Stimulated activated memory B cell treated with anti-CD40 and anti-IgM and Interleukin-4, amounts not matched to agents 10 μg/mL and 1 μg/mL and 100 μg/mL, for 72 hours (primary cell): ENCODE results near the gene ATP6AP1.

ENCODE experiments used
- ATAC-seq: fragments of 150-1000 bp; cut with Tn5 transposase; 2 replicates; pipeline ENCODE4 v1.10.0; 2021
- H3K27ac Mint-ChIP-seq: one replicate; pipeline ENCODE4 v1.8.0; 2022; ENCODE audit warnings: mild to moderate bottlenecking, mixed read lengths
- H3K27me3 Mint-ChIP-seq: one replicate; pipeline ENCODE4 v1.8.0; 2022; ENCODE audit warnings: mixed read lengths
- H3K36me3 Mint-ChIP-seq: one replicate; pipeline ENCODE4 v1.8.0; 2022; ENCODE audit warnings: mixed read lengths
- H3K4me1 Mint-ChIP-seq: one replicate; pipeline ENCODE4 v1.8.0; 2022; ENCODE audit warnings: mixed read lengths
- H3K4me3 Mint-ChIP-seq: one replicate; pipeline ENCODE4 v1.8.0; 2022; ENCODE audit warnings: mild to moderate bottlenecking, moderate library complexity, mixed read lengths
- H3K9me3 Mint-ChIP-seq: one replicate; pipeline ENCODE4 v1.8.0; 2022; ENCODE audit warnings: mixed read lengths

Gene ATP6AP1

DNA sequence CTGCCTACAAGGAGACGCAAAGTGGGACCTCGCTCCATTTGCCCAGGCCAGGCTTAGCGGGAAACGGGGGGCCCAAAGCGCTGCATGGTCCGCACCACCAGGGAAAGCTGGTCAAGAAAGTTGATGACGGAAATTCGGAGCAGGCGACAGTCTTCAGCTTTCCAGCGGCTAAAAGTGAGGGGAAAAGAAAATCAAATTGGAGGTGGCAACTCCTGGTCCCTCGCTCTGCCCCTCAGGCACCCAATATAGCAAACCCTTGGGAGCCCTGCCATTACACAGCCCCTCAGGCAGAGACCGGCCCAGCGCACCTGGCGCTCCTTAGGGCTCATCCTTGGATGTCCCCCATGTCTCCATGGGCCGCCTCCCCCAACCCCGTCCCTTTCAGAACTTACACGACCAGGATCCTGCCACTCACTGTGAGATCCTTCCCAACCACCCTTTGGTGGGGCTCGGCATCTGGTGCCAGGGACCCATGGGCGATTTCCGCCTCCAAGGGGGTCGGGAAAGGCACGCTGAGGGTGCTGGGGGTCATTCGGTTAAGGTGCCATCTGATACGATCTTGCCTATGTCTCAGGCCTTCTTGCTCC is 49.5 kb downstream of the ATP6AP1 start:
- Mint-ChIP-seq H3K4me3 (peak overlapping the region; percentile 85), H3K27me3 (no peaks in the 10 kb centered on the region), H3K27ac (peak overlapping the region; percentile 95), H3K4me1 (peaks cover 22% of the 10 kb centered on the region), H3K36me3 (peaks cover 15% of the 10 kb centered on the region), H3K9me3 (no peaks in the 10 kb centered on the region)
- ATAC-seq = no peak

GRCh38 chrX:154478728-154479622 is 50.5 kb downstream of the ATP6AP1 start, which contains the start of gene LAGE3:
TSS of gene LAGE3 (minus strand) at chrX:154479281. CDS start at chrX:154478915, 366 bp downstream.
- Mint-ChIP-seq H3K36me3 (peaks cover 7% of the 10 kb centered on the region), H3K4me1 (peaks cover 29% of the 10 kb centered on the region), H3K4me3 (peak within 1 kb of the TSS; percentile 85), H3K27me3 (no peaks in the 10 kb centered on the region), H3K27ac (peak within 1 kb of the TSS; percentile 95), H3K9me3 (no peaks in the 10 kb centered on the region)
- ATAC-seq = peak; percentile 95

- H3K36me3 Mint-ChIP-seq = no peaks in the 10 kb centered on the region
- H3K9me3 Mint-ChIP-seq = no peaks in the 10 kb centered on the region
- no peak for ATAC-seq
- peaks cover 29% of the 10 kb centered on the region for H3K4me1 Mint-ChIP-seq
- H3K27me3 Mint-ChIP-seq = no peaks in the 10 kb centered on the region
- no peak overlapping the region for H3K4me3 Mint-ChIP-seq
- H3K27ac Mint-ChIP-seq = no peak overlapping the region
Observed at GRCh38 chrX:154481195-154481594, 52.7 kb downstream of the ATP6AP1 start.

DNA sequence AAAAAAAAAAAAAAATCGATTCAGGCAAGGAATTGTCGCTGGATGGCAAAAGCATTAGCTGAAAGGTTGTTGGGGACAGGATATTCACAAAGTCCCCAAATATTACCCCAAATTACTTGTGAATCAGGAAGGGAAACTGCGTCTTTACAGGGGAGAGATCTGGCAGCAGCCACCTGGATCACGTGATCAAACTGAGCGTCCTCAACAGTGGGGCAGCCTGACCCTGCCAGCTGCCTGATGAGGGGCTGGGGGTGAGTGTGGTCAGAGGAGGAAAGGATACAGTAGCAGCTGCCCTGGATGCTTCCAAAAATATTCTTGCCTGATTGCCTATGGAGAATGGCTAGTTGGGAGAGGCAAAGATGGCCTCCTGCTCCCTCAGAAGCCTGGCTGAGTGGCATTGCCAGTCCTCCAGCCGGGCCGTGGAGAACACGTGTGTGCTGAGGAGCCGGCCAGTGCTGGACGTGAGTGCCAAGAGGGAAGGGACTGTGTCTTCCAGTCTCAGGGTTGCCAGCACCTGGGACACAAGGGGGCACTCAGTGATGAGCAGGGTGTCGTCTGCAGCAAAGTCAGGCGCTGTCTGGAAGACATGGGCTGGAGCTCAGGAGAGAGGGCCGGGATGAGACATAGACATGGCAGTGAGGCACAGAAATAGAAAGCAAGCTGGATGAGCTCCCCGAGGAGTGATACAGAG is 53.6 kb downstream of the ATP6AP1 start:
- Mint-ChIP-seq H3K27me3 (no peaks in the 10 kb centered on the region), H3K4me1 (peaks cover 31% of the 10 kb centered on the region), H3K9me3 (no peaks in the 10 kb centered on the region), H3K27ac (peak overlapping the region; percentile 46), H3K36me3 (no peaks in the 10 kb centered on the region), H3K4me3 (no peak overlapping the region)
- no peak for ATAC-seq

DNA sequence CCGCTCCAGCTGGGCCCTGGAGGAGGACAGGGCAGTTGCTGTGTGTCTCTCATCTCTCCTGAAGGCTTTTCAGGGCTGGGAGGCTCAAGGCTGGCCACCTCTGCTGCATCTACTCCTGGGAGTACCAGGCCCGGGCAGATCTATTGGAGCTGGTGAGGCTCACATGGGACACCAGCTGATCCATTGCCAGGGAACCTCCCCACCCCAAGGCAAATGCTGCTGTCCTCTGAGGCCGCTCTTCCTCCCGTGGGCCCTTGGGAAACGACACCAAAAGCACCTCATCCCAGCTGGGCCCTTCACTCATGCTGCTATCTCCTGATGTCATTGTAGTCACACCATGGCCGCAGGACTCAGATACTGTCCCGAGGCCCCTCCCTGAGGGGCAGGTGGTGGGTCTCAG is 54.3 kb downstream of the ATP6AP1 start:
- H3K27ac Mint-ChIP-seq = no peak overlapping the region
- no peak overlapping the region for H3K4me3 Mint-ChIP-seq
- H3K27me3 Mint-ChIP-seq = no peaks in the 10 kb centered on the region
- H3K9me3 Mint-ChIP-seq = no peaks in the 10 kb centered on the region
- ATAC-seq = no peak
- peaks cover 36% of the 10 kb centered on the region for H3K4me1 Mint-ChIP-seq
- H3K36me3 Mint-ChIP-seq = peaks cover 3% of the 10 kb centered on the region

DNA sequence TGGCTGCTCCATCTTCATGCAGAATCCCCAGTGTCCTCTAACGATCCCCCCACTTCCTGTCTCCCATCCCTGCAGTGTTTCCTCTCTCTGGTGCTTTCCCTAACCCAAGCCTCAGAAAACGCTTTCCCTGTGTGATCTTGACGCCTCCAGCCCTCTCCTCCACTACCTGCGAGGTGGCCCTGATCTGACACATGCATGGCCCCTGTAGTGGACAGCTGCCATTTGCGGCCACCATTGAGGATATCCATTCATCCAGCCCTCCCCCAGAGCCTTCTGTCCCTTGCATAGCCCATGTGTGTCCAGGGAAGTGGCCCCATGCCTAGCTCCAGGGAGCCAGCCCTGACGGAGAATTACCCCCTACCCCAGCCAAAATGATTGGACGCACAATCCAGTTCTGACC is 54.8 kb downstream of the ATP6AP1 start:
- Mint-ChIP-seq H3K9me3 (no peaks in the 10 kb centered on the region), H3K36me3 (peaks cover 8% of the 10 kb centered on the region), H3K4me3 (peak overlapping the region; percentile 4), H3K27me3 (no peaks in the 10 kb centered on the region), H3K27ac (no peak overlapping the region), H3K4me1 (peaks cover 42% of the 10 kb centered on the region)
- ATAC-seq = no peak

- no peaks in the 10 kb centered on the region for H3K27me3 Mint-ChIP-seq
- no peaks in the 10 kb centered on the region for H3K9me3 Mint-ChIP-seq
- H3K27ac Mint-ChIP-seq = no peak overlapping the region
- H3K4me1 Mint-ChIP-seq = peaks cover 47% of the 10 kb centered on the region
- H3K4me3 Mint-ChIP-seq = no peak overlapping the region
- peaks cover 14% of the 10 kb centered on the region for H3K36me3 Mint-ChIP-seq
- no peak for ATAC-seq
Observed at GRCh38 chrX:154484255-154485149, 56.0 kb downstream of the ATP6AP1 start.

- Mint-ChIP-seq H3K36me3 (peaks cover 14% of the 10 kb centered on the region), H3K27ac (no peak overlapping the region), H3K4me1 (peaks cover 49% of the 10 kb centered on the region), H3K4me3 (peak overlapping the region; percentile 69), H3K27me3 (no peaks in the 10 kb centered on the region), H3K9me3 (no peaks in the 10 kb centered on the region)
- ATAC-seq = no peak
Observed at GRCh38 chrX:154485150-154486051, 56.9 kb downstream of the ATP6AP1 start.

GRCh38 chrX:154486052-154486395 is 57.5 kb downstream of the ATP6AP1 start:
- Mint-ChIP-seq H3K9me3 (no peaks in the 10 kb centered on the region), H3K27ac (no peak overlapping the region), H3K36me3 (peaks cover 14% of the 10 kb centered on the region), H3K4me1 (peaks cover 50% of the 10 kb centered on the region), H3K4me3 (peak overlapping the region; percentile 69), H3K27me3 (no peaks in the 10 kb centered on the region)
- no peak for ATAC-seq
